Muscle layer of colon (tissue), 2 donors: Measurements from ENCODE around the gene LGALSL.

Experiments used
- H3K27ac ChIP-seq: one replicate; pipeline ENCODE4 v1.7.0; 2013; ENCODE audit warnings: low read depth, mild to moderate bottlenecking, low read length, moderate library complexity
- H3K27me3 ChIP-seq, 2 donors: one replicate each; pipeline ENCODE4 v1.7.0; 2013; ENCODE audit warnings: low read length in 2 of 2, mild to moderate bottlenecking in 2 of 2; ENCODE audit not compliant: insufficient read depth in 2 of 2, control insufficient read depth in 1 of 2
- H3K36me3 ChIP-seq: one replicate; pipeline ENCODE4 v1.7.0; 2013; ENCODE audit warnings: mild to moderate bottlenecking, low read length; ENCODE audit not compliant: insufficient read depth
- H3K4me1 ChIP-seq: one replicate; pipeline ENCODE4 v1.7.0; 2013; ENCODE audit warnings: mild to moderate bottlenecking, low read length; ENCODE audit not compliant: insufficient read depth
- H3K4me3 ChIP-seq, 2 donors: one replicate each; pipeline ENCODE4 v1.7.0; 2013; ENCODE audit warnings: low read length in 2 of 2, low read depth in 1 of 2, mild to moderate bottlenecking in 1 of 2, moderate library complexity in 1 of 2
- H3K9ac ChIP-seq: one replicate; pipeline ENCODE4 v1.7.0; 2013; ENCODE audit warnings: low read length
- H3K9me3 ChIP-seq: one replicate; pipeline ENCODE4 v1.7.0; 2013; ENCODE audit warnings: mild to moderate bottlenecking, low read length
- donor health status: abdominal sarcoma.
- donor health status: Adenocarcinoma of cecum.

The LGALSL gene

GRCh38 chr2:64506686-64507085 is 52.7 kb downstream of the LGALSL start:
- H3K4me3 ChIP-seq: no peak overlapping the region
- no peak overlapping the region for H3K9ac ChIP-seq
- H3K9me3 ChIP-seq: no peaks in the 10 kb centered on the region
- no peaks in the 10 kb centered on the region for H3K36me3 ChIP-seq
- no peak overlapping the region for H3K27ac ChIP-seq
- no peaks in the 10 kb centered on the region for H3K4me1 ChIP-seq
- H3K27me3 ChIP-seq: no peaks in the 10 kb centered on the region
